Hepatocyte (in vitro differentiated cells): Measurements from ENCODE around the gene NUFIP1. TPM values are rescaled to one million over a fixed set of nuclear protein-coding genes. Genes with fewer than 3 reads are reported as not detected.

ENCODE experiments used
- DNase-seq: peaks from one replicate; pipeline ENCODE4 v3.0.0-alpha.2; 2016; ENCODE audit warnings: low spot score
- H2AFZ ChIP-seq: fragments of 200-600 bp; sonication (generic); 2 replicates; pipeline ENCODE4 v1.6.0; 2016; ENCODE audit warnings: antibody characterized with exemption, mild to moderate bottlenecking
- H3K27ac ChIP-seq: fragments of 200-600 bp; sonication (generic); 2 replicates; pipeline ENCODE4 v1.5.1; 2016; ENCODE audit warnings: mild to moderate bottlenecking
- H3K27me3 ChIP-seq: fragments of 200-600 bp; sonication (generic); 2 replicates; pipeline ENCODE4 v1.6.1; 2016
- H3K36me3 ChIP-seq: fragments of 200-600 bp; sonication (generic); replicated peaks from 2 replicates; pipeline ENCODE4 v1.5.1; 2016; ENCODE audit warnings: low read depth; ENCODE audit not compliant: insufficient read depth
- H3K4me1 ChIP-seq: fragments of 200-600 bp; sonication (generic); 2 replicates; pipeline ENCODE4 v1.5.1; 2016; ENCODE audit warnings: mild to moderate bottlenecking, moderate library complexity; ENCODE audit not compliant: insufficient read depth
- H3K4me2 ChIP-seq: fragments of 200-600 bp; sonication (generic); 2 replicates; pipeline ENCODE4 v1.6.0; 2016
- H3K4me3 ChIP-seq: fragments of 200-600 bp; sonication (generic); 2 replicates; pipeline ENCODE4 v1.5.1; 2016; ENCODE audit warnings: mild to moderate bottlenecking
- H3K79me2 ChIP-seq: fragments of 200-600 bp; sonication (generic); 2 replicates; pipeline ENCODE4 v1.6.0; 2017; ENCODE audit warnings: mild to moderate bottlenecking
- H3K9me2 ChIP-seq: fragments of 200-600 bp; sonication (generic); replicated peaks from 2 replicates; pipeline ENCODE4 v1.6.0; 2017; ENCODE audit warnings: mild to moderate bottlenecking; ENCODE audit not compliant: insufficient read depth
- H3K9me3 ChIP-seq: fragments of 200-600 bp; sonication (generic); 2 replicates; pipeline ENCODE4 v1.5.1; 2016; ENCODE audit warnings: low read depth, mild to moderate bottlenecking
- H4K20me1 ChIP-seq: fragments of 200-600 bp; sonication (generic); 2 replicates; pipeline ENCODE4 v1.6.0; 2016; ENCODE audit warnings: mild to moderate bottlenecking; ENCODE audit not compliant: insufficient read depth, poor library complexity, severe bottlenecking
- EZH2 ChIP-seq: fragments of 200-600 bp; sonication (generic); IDR thresholded peaks from 2 replicates; pipeline ENCODE4 v1.6.1; 2016; ENCODE audit warnings: antibody characterized with exemption, mild to moderate bottlenecking, borderline replicate concordance
- EZH2phosphoT487 ChIP-seq: fragments of 200-600 bp; sonication (generic); IDR thresholded peaks from one replicate; pipeline ENCODE4 v1.6.1; 2018; ENCODE audit warnings: antibody characterized with exemption, mild to moderate bottlenecking, low read depth, moderate library complexity; ENCODE audit not compliant: unreplicated experiment, severe bottlenecking
- WGBS: methylation state at CpG from one replicate; pipeline ENCODE4 v1.1.6; 2016; ENCODE audit warnings: low lambda C conversion rate; ENCODE audit errors: missing lambda C conversion rate; 5-methylcytosine and 5-hydroxymethylcytosine counted together
- polyA plus RNA-seq: library from polyadenylated mRNA; unstranded; fragments of >200 nt; fragmentation: Nextera tagmentation; extraction: Ambion mirVana; gene quantifications from 2 replicates; pipeline ENCODE4 v1.2.1, GENCODE V29; 2016
- total RNA-seq: library from RNA; depleted of rRNA; stranded (reverse); fragments of >200 nt; gene quantifications from 2 replicates; pipeline ENCODE4 v1.2.3, GENCODE V29; 2014
- TF ChIP-seq, protein P1 (sequence below): fragments of 200-600 bp; sonication (generic); IDR thresholded peaks from 2 replicates; pipeline ENCODE4 v1.5.1; 2016; ENCODE audit warnings: antibody characterized with exemption, mild to moderate bottlenecking; ENCODE audit not compliant: poor library complexity

NUFIP1 gene
- total and polyA plus RNA-seq, 2 experiments from 2014 or later = 3.3 to 6.2 TPM

DNA sequence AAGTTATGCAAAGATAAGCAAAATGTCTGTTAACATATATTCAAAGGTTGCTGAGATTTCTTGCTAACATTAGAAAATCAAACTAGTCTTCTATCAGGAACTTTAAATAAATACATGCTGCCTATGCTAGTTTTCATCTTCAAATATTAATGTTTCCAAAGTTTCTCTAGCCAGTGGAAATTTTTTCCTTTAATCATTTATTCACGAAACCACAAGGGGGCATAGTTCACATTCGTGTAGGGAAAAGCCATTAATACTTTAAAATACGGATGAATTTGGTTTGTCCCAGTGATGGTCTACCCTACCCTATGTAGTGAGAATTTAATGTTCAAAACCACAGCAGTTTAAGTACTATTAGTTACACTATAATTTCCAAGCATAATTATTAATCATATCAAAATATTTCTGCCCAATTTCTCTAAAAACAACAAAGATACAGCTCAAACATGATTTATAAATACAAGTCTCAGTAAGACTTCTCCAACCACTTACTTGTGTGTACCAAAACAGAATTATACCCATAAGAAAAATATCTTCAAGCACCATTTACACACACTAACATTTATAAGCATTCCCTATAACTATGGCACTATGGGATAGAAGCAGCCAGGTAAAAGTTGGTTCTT is 16.2 kb downstream of the NUFIP1 start:
- H3K27ac ChIP-seq = no peak overlapping the region
- no peaks in the 10 kb centered on the region for H3K36me3 ChIP-seq
- no peaks in the 10 kb centered on the region for H3K27me3 ChIP-seq
- no peak overlapping the region for H3K4me3 ChIP-seq
- DNase-seq = peak; percentile 34
- H3K9me2 ChIP-seq = no peaks in the 10 kb centered on the region
- H3K4me2 ChIP-seq = no peak overlapping the region
- 16% methylated on average over 3 of the region's 3 CpGs for WGBS
- H3K79me2 ChIP-seq = no peaks in the 10 kb centered on the region
- H4K20me1 ChIP-seq = no peaks in the 10 kb centered on the region
- TF ChIP-seq EZH2phosphoT487 (no peak), EZH2 (no peak)
- TF ChIP-seq, protein P1, sequence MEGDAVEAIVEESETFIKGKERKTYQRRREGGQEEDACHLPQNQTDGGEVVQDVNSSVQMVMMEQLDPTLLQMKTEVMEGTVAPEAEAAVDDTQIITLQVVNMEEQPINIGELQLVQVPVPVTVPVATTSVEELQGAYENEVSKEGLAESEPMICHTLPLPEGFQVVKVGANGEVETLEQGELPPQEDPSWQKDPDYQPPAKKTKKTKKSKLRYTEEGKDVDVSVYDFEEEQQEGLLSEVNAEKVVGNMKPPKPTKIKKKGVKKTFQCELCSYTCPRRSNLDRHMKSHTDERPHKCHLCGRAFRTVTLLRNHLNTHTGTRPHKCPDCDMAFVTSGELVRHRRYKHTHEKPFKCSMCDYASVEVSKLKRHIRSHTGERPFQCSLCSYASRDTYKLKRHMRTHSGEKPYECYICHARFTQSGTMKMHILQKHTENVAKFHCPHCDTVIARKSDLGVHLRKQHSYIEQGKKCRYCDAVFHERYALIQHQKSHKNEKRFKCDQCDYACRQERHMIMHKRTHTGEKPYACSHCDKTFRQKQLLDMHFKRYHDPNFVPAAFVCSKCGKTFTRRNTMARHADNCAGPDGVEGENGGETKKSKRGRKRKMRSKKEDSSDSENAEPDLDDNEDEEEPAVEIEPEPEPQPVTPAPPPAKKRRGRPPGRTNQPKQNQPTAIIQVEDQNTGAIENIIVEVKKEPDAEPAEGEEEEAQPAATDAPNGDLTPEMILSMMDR = peak; percentile 58
- peaks cover 7% of the 10 kb centered on the region for H3K4me1 ChIP-seq
- no peaks in the 10 kb centered on the region for H3K9me3 ChIP-seq
- H2AFZ ChIP-seq = no peak overlapping the region

DNA sequence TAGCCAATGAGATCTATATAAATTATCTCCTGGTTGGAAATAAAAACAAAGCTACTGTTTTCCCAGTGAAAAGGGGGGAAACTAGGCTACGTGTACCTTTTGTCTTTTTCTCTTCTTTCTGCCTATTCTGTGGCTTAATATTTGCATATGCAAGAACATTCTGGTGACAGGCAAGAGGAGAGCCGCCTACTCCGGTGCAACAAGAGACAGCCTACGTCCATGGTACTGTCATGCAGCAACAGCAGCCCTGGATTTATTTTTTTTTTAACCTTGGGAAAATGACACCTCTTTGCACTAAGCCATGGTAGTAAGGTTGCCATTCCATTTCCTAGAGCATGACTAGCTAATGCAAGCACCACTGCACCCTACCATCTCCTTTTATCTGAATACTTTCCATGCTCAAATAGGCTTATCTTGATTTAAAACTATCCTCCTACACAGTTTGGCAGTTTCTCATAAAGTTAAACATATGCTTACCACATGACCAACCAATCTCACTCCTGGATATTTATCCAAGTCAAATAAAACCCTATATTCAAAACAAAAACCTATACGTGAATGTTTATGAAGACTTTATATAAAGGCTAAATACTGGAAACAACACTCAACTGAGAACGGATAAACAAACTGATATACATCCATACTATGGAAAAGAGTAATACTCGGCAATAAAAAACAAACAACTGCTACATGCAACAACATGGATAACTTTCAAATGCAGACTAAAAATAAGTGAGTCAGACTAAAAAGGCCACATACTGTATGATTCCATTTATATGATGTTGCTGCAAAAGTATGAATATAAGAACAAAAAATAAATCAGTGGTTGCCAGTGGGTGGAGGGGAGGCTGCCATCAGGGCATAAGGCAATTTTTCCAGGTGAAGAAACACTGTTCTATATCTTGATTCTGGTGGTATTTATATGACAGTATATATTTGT is 17.3 kb downstream of the NUFIP1 start:
- Histone ChIP-seq H2AFZ (no peak overlapping the region), H3K36me3 (no peaks in the 10 kb centered on the region), H3K4me2 (no peak overlapping the region), H3K27me3 (no peaks in the 10 kb centered on the region), H3K9me2 (no peaks in the 10 kb centered on the region), H3K27ac (peak overlapping the region; percentile 16), H3K79me2 (no peaks in the 10 kb centered on the region), H4K20me1 (no peaks in the 10 kb centered on the region), H3K4me3 (no peak overlapping the region), H3K9me3 (no peaks in the 10 kb centered on the region), H3K4me1 (peaks cover 15% of the 10 kb centered on the region)
- TF ChIP-seq EZH2phosphoT487 (no peak), EZH2 (no peak)
- TF ChIP-seq, protein P1 = no peak
- WGBS = 76% methylated on average over 7 of the region's 7 CpGs
- no peak for DNase-seq

DNA sequence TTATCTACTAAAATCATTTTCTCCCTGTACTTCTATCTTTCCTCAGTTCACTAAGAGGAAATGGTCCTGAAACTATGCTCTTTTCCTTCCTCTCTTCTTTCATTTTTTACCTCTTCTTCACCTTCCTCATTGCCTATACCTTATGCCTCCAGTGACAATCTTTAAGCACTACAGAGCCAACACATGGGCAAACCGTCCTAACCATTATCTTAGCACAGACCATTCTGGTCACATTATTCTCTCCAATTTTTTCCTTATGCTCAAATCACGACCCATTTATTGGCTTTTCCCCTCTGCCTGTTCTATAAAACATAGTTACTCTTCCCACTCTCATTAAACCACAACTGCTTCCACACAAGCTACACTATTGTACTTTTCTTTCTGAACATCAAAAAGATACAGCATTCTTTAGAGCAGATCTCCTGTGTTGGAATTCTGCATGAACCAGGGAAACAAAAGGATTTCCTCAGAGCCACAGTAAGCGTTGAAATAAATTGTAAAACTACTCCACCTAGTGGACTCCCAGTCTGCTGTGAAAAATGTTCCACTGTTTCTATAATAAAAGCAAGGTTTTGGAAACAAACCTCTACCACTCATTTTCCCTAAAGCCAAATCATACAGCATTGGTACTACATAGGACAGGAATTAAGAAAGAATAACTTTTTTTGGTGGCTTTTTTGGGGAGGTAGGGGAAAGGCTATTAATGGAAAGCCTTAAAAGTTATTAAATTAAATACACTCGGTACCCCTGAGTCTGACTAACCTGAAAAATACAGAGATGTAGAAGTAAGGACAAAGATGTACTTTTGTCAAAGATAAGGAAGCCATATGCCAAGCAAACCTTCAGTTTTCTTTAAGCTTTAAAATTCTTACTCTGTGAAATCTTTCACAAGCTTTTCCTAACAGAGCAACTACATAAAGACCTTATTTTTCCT is 19.5 kb downstream of the NUFIP1 start:
- no peak overlapping the region for H3K4me3 ChIP-seq
- no peaks in the 10 kb centered on the region for H4K20me1 ChIP-seq
- no peaks in the 10 kb centered on the region for H3K9me3 ChIP-seq
- WGBS = 51% methylated on average over 4 of the region's 4 CpGs
- no peaks in the 10 kb centered on the region for H3K79me2 ChIP-seq
- DNase-seq = peak; percentile 77
- H2AFZ ChIP-seq = no peak overlapping the region
- peaks cover 15% of the 10 kb centered on the region for H3K4me1 ChIP-seq
- H3K27ac ChIP-seq = peak overlapping the region; percentile 36
- H3K9me2 ChIP-seq = no peaks in the 10 kb centered on the region
- H3K27me3 ChIP-seq = no peaks in the 10 kb centered on the region
- TF ChIP-seq, protein P1 = peak; percentile 94
- TF ChIP-seq EZH2 (no peak), EZH2phosphoT487 (no peak)
- H3K4me2 ChIP-seq = peak overlapping the region; percentile 8
- H3K36me3 ChIP-seq = no peaks in the 10 kb centered on the region
